Activated CD8-positive, alpha-beta memory T cell treated with anti-CD3 and anti-CD28 coated beads for 48 hours (primary cell): ENCODE data around the gene POLE.

ENCODE experiments used
- DNase-seq, 3 experiments: peaks; one replicate each; pipeline ENCODE4 v3.0.0-alpha.2; 2020; ENCODE audit warnings: low read depth in 2 of 3, low spot score in 2 of 3

The POLE gene

DNA sequence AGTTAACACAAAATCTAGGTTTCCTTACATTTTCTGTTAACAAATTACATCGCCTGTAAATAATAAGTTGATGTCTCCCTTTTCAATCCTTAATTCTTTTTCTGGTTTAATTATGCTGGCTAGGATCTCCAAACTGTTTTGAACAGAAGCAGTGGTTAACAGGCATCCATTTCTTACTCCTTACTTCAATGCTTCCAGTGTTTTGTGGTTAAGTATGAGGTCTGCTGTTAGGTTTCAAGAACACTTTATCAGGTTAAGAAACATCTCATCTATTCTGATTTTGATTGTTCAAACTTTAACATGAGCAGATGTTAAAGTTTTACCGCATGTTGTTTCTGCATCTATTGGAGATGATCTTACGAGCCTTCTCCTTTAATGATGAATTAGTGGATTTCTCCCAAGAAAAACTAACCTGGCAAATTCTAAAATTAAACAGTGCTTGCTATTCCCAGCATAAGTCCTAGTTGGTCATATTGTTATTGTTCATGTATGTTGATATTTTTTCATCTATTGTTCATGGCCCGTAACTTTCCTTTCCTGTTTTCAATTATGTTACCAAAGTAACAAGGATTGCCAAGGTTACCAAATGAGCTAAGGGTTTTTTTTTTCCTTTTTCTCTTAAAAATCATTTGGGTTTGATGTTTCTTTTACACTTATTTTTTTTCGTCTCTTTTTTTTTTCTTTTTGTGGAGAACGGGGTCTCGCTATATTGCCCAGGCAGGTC lies 33.4 kb downstream of the POLE start:
- DNase-seq, result no peak

DNA sequence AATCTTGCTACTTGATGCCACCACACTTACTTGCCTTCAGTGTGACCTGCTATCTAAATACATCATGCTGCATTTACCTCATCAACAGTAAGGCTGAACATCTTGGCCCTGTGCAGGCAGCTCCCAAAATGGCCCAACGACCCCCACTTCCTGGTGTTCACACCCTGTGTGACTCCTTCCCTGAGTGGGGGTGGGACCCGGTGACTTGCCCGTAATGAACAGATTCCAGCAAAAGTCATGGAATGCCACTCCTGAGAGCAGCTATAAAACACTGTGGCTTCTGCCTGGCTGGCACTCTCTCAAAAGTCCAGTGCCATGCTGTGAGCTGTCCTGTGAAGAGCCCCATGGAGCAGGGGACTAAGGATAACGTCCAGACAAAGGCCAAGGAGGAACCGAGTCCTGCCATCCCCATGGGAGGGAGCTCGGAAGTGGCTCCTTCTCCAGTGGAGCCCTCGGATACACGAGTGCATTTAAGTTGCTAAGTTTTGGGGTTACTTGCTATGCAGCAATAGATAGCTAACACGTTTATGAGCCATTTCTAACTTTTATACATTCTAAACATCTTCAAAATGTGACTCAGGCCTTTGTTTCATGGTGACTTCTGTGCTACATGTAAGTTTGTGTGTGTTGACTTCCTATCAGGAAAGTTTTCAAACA lies 35.6 kb downstream of the POLE start:
- DNase-seq, result no peak

DNA sequence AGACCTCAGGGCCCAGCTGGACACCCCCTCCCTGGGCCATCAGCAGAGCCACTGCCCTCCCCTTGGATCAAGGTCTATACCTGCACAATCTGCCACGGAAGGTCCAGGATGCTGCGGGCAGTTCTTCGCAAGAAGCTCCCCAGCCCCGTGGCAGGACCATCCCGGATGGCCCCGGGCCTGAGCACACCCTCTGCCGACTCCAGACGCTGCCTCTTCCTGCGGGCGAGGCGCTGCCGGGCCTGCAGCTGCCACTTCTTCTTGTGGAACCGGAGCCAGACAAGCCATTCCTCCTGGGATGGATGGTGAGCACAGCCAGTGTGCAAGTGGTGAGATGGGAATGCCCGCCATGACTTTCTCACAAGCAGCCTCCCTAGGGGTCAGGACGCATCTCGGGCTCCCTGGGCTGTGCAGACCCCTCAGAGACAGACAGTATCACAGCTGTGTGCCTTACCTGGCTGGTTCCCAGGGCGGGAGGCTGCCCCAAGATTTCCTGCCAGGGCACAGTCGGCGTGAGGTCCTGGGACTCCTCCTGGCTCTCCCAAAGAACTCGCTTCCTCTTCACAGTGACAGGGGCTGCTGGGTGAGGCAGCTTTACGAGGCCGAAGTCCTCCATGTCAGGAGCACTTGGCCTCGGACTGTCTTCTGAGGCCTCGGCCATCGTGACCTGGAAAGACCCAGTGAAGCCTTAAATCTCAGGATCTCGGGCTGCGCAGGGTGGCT lies 37.8 kb downstream of the POLE start:
- no peak for DNase-seq

DNA sequence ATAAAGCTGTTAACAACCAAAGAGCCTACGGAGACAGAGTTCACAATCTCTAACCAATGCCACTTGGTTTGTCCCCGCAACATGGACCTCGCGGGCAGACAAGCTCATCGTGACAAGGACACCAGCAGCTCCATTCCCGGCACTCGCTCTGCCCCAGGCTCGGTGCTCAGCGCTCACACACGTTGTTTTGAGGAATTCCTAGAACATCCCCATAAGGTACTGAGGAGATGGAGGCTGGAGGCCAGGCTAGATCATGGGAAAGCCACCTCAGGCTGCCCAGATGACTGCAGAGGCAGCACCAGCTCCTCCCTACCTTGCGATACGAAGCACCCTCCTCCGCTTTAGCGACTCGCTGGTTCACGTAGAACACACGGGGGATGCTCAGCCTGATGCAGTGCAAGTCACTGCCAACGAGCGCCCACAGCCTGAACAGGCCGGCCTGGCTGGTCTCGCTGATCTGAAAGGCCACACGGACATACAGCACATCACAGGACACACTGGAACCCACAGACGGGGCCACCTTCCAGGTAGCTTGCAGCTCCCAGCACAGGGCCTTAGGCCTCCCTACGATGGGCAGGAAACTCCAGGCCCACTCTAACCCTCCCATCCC lies 38.4 kb downstream of the POLE start:
- no peak for DNase-seq

DNA sequence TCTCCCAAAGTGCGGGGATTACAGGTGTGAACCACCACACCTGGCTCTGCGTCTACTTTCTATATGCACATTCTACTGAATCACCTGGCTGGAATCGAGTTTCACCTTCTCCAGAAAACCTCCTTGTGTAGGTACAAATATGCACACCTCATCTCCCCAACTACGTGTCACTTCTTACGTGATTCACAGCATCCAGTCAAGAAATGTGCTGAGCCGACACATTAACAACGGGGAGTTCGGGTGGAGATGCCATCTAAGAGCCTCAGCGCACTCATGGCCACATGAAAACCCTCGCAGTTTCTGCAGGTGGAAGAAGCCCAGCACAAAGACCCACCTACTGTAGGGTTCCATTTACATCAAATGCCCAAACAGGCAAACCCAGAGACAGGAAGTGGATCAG lies 39.3 kb downstream of the POLE start:
- DNase-seq, result no peak

GRCh38 chr12:132646850-132647249 lies 40.3 kb downstream of the POLE start:
- DNase-seq, result no peak

DNA sequence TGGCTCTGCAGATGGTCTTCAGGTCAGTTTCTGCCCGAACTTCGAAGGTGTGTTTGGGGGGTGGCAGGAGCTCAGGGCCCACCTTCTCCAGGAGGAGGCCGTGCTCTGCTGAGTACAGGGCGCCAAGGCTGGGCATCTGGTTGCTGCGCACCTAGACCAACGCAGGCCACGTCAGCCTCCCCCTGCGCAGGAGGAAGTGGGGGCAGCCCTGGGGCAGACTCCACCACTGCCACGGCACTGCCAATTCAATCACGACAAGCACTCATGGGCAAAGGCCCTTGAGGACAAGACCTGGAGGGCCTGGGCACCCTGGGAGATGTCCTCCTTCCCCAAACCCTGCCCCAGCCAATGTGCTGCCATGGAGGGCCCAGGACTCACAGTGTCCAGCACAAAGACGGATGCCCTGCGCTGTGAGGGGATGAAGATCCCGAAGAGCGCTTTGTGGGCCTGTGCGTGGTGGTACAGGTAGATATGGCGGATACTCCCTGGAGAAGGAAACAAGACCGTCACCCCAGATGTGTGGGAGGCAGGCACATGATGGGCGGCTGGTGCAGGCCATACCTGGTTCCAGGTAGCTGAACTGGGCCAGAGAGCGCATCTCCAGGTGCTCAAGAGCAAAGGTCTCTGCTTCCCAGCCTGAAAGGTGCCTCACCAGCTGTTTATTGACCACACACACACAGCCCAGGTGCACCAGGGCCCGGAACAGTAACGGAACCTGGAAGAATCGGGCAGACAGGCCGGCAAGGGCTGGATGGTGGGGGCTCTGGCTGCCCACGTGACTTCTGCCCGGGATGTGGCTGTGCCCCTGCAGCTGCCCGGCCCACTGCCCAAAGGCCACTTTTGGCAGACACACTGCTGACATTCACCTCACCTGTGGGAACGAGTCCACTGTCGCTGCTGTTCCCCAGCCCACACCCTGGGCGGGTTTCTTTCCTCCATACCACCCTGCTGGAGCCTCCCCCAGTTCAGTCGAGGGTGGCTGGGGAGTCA lies 44.0 kb downstream of the POLE start:
- no peak for DNase-seq

DNA sequence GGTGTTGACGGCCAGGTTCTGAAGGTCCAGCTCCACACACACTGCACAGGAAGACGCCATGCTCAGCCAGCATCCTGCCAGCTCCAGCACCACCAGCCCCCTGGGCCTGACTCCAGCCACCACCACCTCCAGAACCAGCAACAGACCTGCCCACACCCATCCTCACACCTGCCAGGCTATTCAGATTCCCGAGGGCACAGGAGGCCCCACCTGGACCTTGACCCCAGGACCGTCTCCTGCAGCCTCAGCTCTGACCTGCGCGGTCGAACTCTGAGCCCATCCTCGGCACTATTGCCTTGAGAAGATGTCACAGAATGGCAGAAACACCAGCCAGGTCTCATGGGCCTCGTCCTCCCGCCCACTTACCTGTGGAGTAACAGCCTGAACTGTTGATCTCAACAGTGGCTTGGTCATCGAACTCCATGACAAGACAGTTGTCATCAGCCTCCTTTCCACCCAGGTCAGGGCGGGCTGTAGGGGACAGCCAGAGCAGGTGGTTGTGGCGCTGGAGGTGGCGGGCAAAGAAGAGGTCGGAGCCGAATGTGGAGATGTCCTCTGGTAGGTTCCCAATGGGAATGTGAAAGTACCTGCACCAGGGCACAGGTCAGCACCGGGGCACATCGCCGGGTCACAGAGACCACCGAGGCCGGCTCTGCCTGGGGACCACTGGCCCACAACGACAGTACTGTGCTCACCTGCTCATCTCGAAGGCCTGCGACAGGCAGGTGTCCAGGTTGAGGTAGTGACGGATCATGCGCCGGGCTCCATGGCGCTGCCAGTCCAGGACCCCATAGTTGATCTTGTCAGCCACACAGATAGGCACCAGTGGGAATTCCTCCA lies 45.1 kb downstream of the POLE start:
- no peak for DNase-seq

GRCh38 chr12:132640936-132641335 lies 46.2 kb downstream of the POLE start:
- DNase-seq, result no peak

DNA sequence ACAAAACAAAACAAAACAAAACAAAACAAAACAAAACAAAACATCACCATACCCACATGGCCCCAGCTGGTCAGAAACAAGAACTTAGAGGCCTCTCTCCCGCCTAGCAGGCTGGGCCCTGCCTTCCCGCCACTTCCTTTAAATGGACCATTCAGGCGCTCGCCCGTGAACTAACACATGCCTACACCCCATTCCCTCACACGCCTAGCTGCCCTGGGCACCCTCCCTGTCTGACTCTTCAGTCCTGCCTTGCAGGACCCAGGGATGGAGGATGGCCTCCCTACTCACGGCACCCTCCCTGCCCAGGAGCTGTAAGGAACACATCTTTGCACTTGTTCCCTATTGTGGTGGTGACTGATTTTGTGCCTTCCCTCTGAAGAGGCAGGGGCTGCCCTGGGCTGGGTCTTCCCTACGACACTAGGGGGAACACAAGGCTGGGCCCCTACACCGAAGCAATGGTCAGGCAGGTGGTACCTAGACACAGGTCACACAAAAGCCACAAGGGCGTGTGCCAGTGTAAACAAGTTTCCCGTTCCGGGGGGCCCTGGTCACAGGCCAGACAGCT lies 47.1 kb downstream of the POLE start:
- DNase-seq, result no peak

GRCh38 chr12:132638541-132639408 lies 48.4 kb downstream of the POLE start:
- DNase-seq, result no peak

DNA sequence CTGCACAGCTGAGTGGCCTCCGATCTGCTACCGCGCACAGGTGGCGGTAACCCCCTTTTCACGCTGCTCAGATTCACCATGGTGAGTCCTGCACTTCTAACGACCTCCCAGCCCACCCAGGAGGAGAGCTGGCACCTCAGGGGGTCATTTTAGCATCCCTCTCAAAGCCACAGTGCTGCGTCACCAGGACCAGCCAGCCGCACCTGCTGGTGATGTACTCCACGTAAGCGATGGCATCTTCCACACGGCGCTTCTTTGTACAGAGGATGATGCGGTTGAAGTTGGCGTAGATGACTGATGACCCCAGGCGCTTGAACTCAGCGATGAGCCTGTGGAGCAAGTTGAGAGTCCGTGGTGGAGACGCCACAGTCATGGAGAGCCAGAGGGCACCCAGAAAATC lies 49.3 kb downstream of the POLE start:
- no peak for DNase-seq

DNA sequence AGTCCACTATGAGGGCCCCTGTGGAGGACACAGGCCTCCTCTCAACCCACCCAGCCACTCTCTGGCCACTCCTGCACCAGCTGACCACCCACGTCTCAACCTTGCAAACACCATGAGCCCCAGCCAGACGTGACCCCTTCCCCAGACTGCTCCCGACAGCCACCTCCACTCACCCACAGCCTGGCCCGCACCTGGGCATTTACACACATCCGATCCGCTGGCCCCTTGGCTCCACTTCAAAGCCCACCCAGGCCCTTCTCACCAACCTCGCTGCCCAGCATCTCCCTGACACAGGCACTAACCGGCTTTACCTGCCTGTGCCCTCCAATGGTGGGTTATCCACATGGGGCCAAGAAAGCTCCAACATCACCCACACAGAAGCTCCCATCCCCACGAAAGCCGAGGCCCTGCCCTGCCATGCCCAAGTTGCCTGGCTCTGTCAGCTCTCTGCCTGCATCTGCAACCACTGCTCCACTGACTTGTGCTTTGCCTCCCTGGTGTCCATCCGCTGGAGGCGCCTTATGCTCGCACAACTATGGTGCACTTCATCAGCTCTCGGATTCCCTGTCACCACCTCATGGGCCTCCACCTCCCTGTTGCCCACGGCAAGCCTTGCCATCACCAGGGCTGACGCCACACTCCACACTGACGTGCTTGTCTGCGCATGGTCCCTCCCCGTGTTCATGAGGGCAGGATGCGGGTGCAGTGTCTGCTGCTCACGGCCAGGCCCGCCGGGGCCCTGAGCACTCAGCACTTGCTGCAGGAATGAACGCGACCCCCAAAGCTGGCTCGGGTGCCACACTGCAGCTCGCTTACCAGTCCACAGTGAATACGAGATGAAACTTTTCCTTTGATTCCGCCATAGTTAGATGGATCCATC lies 51.8 kb downstream of the POLE start:
- DNase-seq, result no peak

DNA sequence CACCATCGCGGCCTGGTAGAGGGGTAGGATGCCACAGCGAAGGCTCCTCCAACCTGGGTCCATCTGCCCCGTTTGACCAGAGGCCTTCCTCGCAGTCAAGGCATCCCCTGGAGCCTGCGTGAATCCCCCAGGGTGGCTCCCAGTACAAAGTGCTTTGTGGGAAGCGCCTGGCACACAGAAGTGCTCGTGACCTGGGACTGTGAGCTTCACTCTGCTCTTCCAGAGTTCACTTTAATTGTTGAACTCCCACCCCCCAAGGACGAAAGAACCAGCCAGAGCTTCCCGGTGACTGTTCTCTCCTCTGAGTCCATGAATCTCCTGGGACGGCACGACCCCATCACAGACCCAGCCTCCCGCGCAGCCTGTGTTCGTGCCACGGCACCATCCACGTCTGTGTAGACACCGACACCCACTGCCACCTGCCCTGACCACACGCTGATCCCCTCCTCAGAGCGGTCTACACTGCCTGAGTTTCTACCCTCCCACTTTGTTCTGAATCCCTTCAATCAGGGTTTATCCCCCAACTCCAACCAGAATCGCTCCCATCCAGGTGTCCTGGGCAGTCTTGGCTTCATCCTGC lies 52.6 kb downstream of the POLE start:
- DNase-seq, result no peak

DNA sequence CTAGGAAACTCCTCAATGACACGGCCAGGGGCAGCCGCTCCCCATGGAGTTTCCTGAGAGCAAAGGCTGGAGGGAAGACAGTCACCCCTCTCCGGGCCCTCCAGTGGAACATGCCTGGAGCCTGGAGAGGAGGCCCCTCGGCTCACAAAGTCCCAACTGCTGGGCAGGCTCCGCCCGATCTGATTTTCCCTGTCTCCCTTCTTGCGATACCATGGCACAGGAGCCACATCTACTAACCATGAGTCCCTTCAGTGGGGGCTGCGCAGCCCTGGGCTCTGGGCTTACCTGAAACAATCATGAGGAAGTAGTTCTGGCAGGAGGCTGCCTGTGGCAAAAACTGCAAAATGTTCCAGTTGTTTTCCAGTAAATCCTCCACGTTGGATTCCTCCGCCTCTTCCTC lies 53.2 kb downstream of the POLE start:
- DNase-seq, result no peak

DNA sequence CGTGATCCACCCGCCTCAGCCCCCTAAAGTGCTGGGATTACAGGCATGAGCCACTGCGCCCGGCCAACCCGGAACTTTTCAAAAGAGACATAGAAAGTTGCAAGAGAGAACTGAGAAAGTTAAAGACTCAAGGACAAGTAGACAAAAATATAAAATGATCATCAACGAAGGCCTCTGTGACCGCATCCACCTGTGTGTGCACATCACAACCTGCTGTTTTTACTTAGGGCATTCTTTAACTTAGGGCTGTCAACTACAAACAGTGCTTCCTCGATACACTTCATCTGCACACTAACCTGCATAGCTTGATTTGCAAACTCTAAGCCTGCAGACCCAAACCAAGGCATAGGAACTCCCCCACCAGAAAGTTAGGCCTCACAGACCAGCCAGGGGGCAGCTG lies 53.7 kb downstream of the POLE start:
- DNase-seq, result no peak

GRCh38 chr12:132632521-132633228 lies 54.5 kb downstream of the POLE start:
- no peak for DNase-seq
